Neural crest cell (in vitro differentiated cells): ENCODE results near the gene NUDT8. TPM values are rescaled to one million over a fixed set of nuclear protein-coding genes. Genes with fewer than 3 reads are reported as not detected.
"Not testable (repeated sequence)": the region's sequence is repeated elsewhere in the genome, so short reads cannot be mapped to it uniquely, and the experiment has no call there.

ENCODE experiments used
- DNase-seq: peaks from one replicate; pipeline ENCODE4 v3.0.0; 2021; ENCODE audit warnings: low read depth, mixed read lengths, low spot score
- H3K27ac Mint-ChIP-seq: one replicate; pipeline ENCODE4 v1.8.0; 2021; ENCODE audit warnings: mild to moderate bottlenecking, mixed read lengths; ENCODE audit not compliant: unreplicated experiment
- H3K27me3 Mint-ChIP-seq: 2 replicates; pipeline ENCODE4 v1.8.0; 2021; ENCODE audit warnings: low read depth, mild to moderate bottlenecking, mixed read lengths
- H3K36me3 Mint-ChIP-seq: 2 replicates; pipeline ENCODE4 v1.8.0; 2021; ENCODE audit warnings: low read depth, mild to moderate bottlenecking, mixed read lengths
- H3K4me1 Mint-ChIP-seq: 2 replicates; pipeline ENCODE4 v1.8.0; 2021; ENCODE audit warnings: mixed read lengths
- H3K4me3 Mint-ChIP-seq: one replicate; pipeline ENCODE4 v1.8.0; 2021; ENCODE audit warnings: mild to moderate bottlenecking, mixed read lengths
- H3K9me3 Mint-ChIP-seq: 2 replicates; pipeline ENCODE4 v1.8.0; 2021; ENCODE audit warnings: mixed read lengths
- total RNA-seq: library from RNA; stranded (reverse); gene quantifications from 2 replicates; pipeline ENCODE4 v1.2.1, GENCODE V29; 2021
- TF ChIP-seq, protein P1 (sequence below): fragments of 200-600 bp; sonication (generic); conservative IDR thresholded peaks from 2 replicates; pipeline ENCODE4 v1.5.0; 2021; ENCODE audit warnings: antibody characterized with exemption, mild to moderate bottlenecking

NUDT8 gene
- total RNA-seq, 1 donor from 2014 or later, result 13.9 TPM

DNA sequence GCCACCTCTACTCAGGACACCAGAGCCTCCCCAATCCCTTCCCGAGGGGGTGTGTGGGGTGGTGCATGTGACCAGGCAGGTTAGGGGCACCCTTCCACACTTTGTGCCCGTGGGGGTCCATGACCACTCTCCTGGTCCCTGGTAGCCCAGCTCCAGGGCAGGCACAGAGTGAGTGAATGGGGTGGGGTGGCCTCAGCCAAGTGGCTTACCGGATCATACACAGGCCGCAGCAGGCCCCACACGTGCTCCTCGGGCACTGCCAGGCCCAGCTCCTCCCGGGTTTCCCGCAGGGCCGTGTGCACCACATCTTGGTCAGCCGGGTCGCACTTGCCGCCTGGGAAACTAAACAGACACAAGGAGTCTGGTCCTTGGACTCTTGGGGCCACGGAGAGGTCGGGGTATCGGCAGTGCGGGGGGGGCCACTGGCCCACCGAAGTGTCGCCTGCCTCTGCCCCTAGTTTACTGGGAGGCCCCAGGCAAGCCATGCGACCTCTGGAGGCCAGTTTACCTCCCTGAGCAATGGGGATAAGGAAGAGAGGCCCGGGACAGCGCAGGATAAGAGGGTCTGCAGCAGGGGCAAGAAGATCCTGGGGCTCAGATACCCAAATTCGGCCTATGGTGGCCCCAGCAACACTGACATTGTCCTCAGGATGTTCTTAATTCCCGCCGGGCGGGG is 889 bp downstream of the NUDT8 start:
- DNase-seq, result no peak
- Mint-ChIP-seq H3K27me3 (no peaks in the 10 kb centered on the region), H3K36me3 (peaks cover 3% of the 10 kb centered on the region), H3K27ac (peak overlapping the region; percentile 75), H3K4me1 (peaks cover 20% of the 10 kb centered on the region), H3K4me3 (peak overlapping the region; percentile 81), H3K9me3 (no peaks in the 10 kb centered on the region)
- TF ChIP-seq, protein P1, sequence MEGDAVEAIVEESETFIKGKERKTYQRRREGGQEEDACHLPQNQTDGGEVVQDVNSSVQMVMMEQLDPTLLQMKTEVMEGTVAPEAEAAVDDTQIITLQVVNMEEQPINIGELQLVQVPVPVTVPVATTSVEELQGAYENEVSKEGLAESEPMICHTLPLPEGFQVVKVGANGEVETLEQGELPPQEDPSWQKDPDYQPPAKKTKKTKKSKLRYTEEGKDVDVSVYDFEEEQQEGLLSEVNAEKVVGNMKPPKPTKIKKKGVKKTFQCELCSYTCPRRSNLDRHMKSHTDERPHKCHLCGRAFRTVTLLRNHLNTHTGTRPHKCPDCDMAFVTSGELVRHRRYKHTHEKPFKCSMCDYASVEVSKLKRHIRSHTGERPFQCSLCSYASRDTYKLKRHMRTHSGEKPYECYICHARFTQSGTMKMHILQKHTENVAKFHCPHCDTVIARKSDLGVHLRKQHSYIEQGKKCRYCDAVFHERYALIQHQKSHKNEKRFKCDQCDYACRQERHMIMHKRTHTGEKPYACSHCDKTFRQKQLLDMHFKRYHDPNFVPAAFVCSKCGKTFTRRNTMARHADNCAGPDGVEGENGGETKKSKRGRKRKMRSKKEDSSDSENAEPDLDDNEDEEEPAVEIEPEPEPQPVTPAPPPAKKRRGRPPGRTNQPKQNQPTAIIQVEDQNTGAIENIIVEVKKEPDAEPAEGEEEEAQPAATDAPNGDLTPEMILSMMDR, result no peak

DNA sequence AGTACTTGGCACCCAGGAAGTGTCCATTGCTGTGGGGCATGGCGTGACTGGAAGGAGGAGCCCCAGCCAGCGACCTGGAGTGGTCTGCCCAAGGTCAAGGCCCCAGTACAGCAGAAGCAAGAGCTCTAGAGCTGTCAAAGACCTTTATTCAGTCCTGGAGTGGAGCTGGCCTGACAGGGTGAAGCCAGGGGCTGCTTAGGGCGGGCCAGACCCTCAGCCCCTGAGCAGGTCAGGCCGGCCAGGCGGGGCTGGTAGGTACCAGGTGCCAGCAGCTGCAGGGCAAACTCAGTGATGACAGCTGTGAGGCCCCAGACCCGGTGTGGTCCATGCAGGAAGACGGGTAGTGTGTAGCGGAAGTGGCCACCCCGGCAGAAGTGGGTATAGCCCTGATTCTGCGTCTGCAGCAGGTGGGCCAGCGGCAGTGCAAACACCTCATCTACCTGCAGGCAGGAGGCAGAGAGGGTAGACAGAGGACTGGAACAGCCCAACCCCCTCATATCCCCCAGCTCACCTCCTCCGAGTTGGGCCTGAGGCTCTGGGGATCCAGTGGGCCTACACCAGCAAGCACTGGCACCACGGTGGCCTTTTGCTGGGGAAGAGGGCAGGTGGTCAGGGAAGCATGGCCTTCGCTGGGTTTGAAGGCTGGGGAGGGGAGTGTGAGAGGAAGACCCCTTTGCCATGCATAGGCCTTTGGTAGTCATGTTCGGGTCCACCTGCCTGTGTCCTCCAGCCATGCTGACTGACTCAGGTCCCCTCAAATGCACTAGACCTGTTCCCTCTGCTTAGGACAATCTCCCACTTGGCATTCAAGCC is 1.7 kb downstream of the NUDT8 start:
- H3K4me3 Mint-ChIP-seq, result peak overlapping the region; percentile 57
- H3K27ac Mint-ChIP-seq, result no peak overlapping the region
- DNase-seq, result no peak
- H3K36me3 Mint-ChIP-seq, result peaks cover 3% of the 10 kb centered on the region
- peaks cover 20% of the 10 kb centered on the region for H3K4me1 Mint-ChIP-seq
- H3K9me3 Mint-ChIP-seq, result no peaks in the 10 kb centered on the region
- no peaks in the 10 kb centered on the region for H3K27me3 Mint-ChIP-seq
- TF ChIP-seq, protein P1, result no peak

DNA sequence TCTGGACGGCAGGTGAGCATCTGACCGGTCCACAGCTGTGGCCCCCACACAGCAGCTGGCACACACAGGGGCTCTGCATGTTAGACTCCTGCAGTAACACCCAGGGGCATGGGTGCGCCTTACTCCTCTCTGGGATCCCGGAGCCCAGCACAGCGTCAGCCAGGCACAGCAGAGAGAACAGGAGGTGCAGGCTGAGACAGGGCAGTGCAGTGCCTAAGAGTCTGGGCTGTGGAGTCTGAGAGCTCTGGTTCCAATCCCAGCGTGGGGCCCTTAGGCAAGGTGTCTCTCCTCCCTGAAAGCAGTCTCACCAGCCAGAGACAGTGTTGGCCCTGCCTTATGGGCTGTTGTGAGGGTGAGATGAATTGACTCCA is 2.3 kb downstream of the NUDT8 start:
- Mint-ChIP-seq H3K9me3 (no peaks in the 10 kb centered on the region), H3K27me3 (peaks cover under 1% of the 10 kb centered on the region), H3K4me1 (peaks cover 18% of the 10 kb centered on the region), H3K36me3 (peaks cover 3% of the 10 kb centered on the region), H3K4me3 (peak overlapping the region; percentile 57), H3K27ac (peak overlapping the region; percentile 57)
- DNase-seq, result no peak
- TF ChIP-seq, protein P1, result no peak

DNA sequence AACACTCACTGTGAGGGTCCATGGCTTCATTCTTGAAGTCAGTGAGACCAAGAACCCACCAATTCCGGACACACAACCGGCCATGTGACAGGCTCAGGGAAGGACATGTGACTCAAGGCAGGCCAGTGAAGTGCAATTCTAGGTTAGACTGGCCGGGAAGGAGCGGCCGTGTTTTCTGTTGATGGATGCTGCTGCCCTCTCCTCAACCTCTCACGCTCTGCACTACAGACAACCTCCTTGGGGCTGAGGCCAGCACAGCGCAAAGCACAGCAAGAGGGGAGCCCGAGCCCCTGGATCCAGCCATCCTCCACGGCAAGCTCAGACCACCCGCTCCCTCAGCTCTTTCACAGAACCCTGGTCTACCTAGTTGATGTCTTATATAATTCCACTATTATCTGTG is 2.8 kb downstream of the NUDT8 start:
- peaks cover 16% of the 10 kb centered on the region for H3K4me1 Mint-ChIP-seq
- peak overlapping the region; percentile 57 for H3K27ac Mint-ChIP-seq
- TF ChIP-seq, protein P1, result no peak
- peak overlapping the region; percentile 42 for H3K4me3 Mint-ChIP-seq
- no peak for DNase-seq
- peaks cover 3% of the 10 kb centered on the region for H3K36me3 Mint-ChIP-seq
- H3K9me3 Mint-ChIP-seq, result no peaks in the 10 kb centered on the region
- peaks cover 5% of the 10 kb centered on the region for H3K27me3 Mint-ChIP-seq

DNA sequence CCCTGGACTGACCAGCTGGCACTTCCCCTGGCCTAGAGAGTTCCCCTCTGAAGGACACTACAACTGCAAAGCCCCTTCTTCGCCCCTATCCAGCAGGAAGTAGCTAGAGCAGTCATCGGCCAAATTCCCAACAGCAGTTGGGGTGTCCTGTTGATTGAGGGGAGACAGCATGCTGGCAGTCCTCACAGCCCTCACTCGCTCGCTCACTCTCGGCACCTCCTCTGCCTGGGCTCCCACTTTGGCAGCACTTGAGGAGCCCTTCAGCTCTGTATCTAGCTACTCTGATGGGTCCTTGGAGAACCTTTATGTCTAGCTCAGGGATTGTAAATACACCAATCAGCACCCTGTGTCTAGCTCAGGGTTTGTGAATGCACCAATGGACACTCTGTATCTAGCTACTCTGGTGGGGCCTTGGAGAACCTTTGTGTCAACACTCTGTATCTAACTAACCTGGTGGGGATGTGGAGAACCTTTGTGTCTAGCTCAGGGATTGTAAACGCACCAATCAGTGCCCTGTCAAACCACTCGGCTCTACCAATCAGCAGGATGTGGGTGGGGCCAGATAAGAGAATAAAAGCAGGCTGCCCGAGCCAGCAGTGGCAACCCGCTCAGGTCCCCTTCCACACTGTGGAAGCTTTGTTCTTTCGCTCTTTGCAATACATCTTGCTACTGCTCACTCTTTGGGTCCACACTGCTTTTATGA is 3.5 kb downstream of the NUDT8 start:
- DNase-seq, H3K36me3 Mint-ChIP-seq, H3K9me3 Mint-ChIP-seq: not testable (repeated sequence)
- H3K4me3 Mint-ChIP-seq, result peak overlapping the region; percentile 42
- H3K4me1 Mint-ChIP-seq, result peaks cover 20% of the 10 kb centered on the region
- peaks cover 12% of the 10 kb centered on the region for H3K27me3 Mint-ChIP-seq
- peak overlapping the region; percentile 59 for H3K27ac Mint-ChIP-seq

DNA sequence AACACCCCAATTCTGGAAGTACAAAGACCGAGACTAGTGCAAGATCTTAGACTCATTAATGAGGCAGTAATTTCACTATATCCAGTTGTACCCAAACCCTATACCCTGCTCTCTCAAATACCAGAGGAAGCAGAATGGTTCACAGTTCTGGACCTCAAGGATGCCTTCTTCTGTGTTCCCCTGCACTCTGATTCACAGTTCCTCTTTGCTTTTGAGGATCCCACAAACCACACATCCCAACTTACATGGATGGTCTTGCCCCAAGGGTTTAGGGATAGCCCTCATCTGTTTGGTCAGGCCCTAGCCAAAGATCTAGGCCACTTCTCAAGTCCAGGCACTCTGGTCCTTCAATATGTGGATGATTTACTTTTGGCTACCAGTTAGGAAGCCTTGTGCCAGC is 5.9 kb downstream of the NUDT8 start:
- not testable (repeated sequence) for H3K27ac Mint-ChIP-seq, H3K4me3 Mint-ChIP-seq, H3K36me3 Mint-ChIP-seq, H3K9me3 Mint-ChIP-seq, DNase-seq
- H3K4me1 Mint-ChIP-seq, result peaks cover 31% of the 10 kb centered on the region
- peaks cover 28% of the 10 kb centered on the region for H3K27me3 Mint-ChIP-seq

DNA sequence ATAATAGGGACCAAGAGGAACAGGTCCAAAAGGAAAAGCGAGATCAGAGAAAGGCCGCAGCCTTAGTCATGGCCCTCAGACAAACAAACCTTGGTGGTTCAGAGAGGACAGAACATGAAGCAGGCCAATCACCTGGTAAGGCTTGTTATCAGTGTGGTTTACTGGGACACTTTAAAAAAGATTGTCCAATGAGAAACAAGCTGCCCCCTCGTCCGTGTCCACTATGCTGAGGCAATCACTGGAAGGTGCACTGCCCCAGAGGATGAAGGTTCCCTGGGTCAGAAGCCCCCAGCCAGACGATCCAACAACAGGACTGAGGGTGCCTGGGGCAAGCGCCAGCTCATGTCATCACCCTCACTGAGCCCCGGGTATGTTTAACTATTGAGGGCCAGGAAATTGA is 6.8 kb downstream of the NUDT8 start:
- not testable (repeated sequence) for H3K4me3 Mint-ChIP-seq, DNase-seq, H3K9me3 Mint-ChIP-seq, H3K27ac Mint-ChIP-seq, H3K36me3 Mint-ChIP-seq
- Mint-ChIP-seq H3K4me1 (peaks cover 34% of the 10 kb centered on the region), H3K27me3 (peaks cover 30% of the 10 kb centered on the region)

DNA sequence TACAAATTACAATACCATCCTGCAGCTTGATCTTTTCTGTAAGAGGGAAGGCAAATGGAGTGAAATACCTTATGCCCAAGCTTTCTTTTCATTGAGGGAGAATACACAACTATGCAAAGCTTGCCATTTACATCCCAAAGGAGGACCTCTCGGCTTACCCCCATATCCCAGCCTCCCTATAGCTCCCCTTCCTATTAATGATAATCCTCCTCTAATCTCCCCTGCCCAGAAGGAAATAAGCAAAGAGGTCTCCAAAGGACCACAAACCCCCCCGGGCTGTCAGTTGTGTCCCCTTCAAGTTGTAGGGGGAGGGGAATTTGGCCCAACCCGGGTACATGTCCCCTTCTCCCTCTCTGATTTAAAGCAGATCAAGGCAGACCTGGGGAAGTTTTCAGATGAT is 7.8 kb downstream of the NUDT8 start:
- DNase-seq, H3K36me3 Mint-ChIP-seq: not testable (repeated sequence)

DNA sequence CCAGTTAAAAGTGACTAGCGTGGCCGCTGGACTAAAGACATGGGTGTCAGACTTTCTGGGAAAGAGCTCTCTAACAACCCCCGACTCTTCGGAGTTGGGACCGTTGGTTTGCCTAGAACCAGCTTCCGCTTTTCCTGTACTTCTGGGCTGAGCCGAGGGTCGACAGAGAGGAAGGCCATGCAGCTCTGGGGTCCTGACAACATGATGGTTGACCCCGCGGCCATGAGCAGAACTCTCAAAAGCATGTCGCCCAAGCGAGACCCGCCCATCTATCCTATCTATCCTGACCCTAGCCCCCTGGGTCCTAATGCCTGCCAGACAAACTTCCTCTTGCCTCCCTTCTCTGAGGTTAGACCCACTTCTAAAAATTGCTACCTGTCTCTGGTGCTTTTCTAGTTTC is 9.1 kb downstream of the NUDT8 start:
- H3K4me1 Mint-ChIP-seq, result peaks cover 41% of the 10 kb centered on the region
- H3K27ac Mint-ChIP-seq, result peak overlapping the region; percentile 55
- DNase-seq, result peak; percentile 42
- H3K4me3 Mint-ChIP-seq, result peak overlapping the region; percentile 92
- peaks cover 35% of the 10 kb centered on the region for H3K27me3 Mint-ChIP-seq
- not testable (repeated sequence) for H3K9me3 Mint-ChIP-seq, H3K36me3 Mint-ChIP-seq

More for the DNA sequence above, 7.8 kb downstream of the NUDT8 start:
- Mint-ChIP-seq H3K4me1 (peaks cover 43% of the 10 kb centered on the region), H3K27me3 (peaks cover 35% of the 10 kb centered on the region), H3K4me3 (peak overlapping the region; percentile 92)
- H3K27ac Mint-ChIP-seq, H3K9me3 Mint-ChIP-seq: not testable (repeated sequence)
